NCI-H226 (cell line): Measurements from ENCODE around the gene HPSE2.

ENCODE experiments used
- DNase-seq: peaks from one replicate; pipeline ENCODE4 v3.0.0-alpha.2; 2015

Gene HPSE2

DNA sequence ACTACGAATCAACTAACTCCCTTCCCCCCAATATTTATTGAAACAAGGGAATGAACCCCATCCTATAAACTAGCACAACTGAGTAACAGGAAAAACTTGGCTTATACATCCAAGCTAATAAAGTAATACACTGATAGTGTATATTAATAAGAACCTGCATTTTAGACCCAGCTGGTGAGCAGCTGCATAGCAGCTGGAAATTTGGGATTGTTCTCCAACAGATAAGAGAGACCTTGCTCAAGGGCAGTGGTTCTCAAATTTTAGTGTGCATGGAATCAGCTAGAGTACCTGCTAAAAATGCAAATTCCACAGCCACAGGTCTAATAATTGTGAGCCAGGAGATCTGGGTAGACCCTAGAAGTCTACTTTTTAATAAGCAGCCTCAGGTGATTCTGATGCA is 404.3 kb downstream of the HPSE2 start:
- no peak for DNase-seq

GRCh38 chr10:98825741-98826140 is 409.9 kb downstream of the HPSE2 start:
- DNase-seq = no peak

DNA sequence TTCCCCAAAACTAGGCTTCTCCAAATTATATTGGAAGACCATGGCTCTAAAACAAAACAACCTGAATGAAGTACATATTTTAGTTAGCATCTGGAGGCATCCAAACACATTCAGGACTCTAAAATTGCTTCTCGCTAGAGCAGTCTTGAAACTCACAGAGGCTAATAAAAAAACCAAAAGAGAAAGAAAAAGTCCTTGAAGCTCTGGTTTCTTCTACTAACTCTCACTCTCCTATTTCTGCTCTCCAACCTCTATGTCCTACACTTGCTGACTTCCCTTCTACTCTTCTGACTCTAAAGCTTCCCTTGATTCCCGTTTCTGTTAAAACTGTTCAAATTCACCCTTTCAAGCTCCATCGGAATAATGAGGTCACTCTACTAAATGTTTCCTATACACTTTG is 418.3 kb downstream of the HPSE2 start:
- no peak for DNase-seq

- no peak for DNase-seq
Observed at GRCh38 chr10:98815039-98815885, 420.4 kb downstream of the HPSE2 start.

GRCh38 chr10:98814470-98814869 is 421.2 kb downstream of the HPSE2 start:
- no peak for DNase-seq

DNA sequence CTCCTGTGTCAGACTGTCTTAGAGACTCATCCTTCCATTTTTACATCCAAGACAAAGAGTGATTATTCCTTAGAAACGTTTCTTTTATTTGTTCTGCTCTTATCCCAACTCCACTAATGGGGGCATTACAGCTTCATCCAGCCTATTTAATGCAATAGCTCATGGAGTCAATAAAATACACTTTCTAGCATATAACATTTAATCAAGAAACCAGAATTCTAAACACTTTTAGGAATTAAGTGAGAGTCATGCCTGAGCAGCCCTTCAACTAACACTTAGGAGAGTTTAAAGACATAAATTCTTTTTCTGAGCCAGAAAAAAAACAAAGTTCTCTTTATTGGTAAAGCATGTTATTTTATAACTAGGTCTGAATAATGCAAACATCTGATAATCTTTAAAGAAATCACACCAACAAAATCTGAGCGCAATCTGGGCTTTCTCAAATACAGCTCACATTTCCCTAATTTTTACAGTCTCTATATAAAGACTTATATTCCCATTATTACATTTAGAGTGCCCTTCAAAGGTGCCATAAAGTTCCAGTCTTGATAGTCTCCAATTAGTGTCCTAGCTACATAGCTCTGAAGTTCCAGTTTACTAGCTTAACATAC is 427.3 kb downstream of the HPSE2 start:
- no peak for DNase-seq

- DNase-seq = no peak
Observed at GRCh38 chr10:98800263-98800662, 435.4 kb downstream of the HPSE2 start.

- no peak for DNase-seq
Observed at GRCh38 chr10:98795467-98795866, 440.2 kb downstream of the HPSE2 start.

- no peak for DNase-seq
Observed at GRCh38 chr10:98790817-98791216, 444.8 kb downstream of the HPSE2 start.

GRCh38 chr10:98778277-98778759 is 457.3 kb downstream of the HPSE2 start:
- no peak for DNase-seq

- DNase-seq = no peak
Observed at GRCh38 chr10:98758463-98758862, 477.2 kb downstream of the HPSE2 start.

DNA sequence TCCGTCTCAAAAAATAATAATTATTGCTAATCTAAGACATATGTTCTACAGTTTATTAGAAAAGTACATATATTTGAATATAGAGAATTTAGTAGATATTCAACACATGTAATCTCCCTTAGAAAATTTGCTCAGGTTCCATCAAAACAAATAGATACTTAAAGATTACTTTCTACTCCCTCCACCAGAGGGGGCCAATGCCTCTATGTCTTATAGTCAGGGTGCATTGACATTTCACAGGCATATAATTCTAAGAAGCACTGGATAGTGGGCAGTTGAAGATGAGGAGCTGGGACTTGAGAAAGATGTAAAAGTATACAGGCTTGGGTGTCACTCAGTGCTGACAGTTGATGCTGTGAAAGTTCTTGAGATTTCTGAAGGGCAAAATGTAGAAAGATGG is 487.4 kb downstream of the HPSE2 start:
- DNase-seq = no peak

DNA sequence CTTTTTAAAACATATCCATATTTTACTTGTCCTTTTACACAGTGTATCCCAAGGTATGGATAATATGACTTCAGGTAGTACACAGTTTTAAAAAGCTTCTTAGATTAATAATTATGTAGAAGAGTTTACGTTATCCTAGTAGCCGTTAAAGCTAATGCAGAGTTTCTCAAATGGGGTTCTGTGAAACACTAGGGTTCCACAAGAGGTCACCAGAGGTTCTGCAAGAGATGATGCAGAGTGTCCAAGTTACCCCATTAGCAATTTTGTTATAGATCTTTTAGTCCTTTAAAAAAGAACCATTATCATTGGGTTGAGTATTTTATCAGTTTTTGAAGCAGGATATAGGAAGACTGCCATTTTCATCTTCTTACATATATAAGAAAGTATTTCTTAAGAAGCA is 490.0 kb downstream of the HPSE2 start:
- DNase-seq = no peak

DNA sequence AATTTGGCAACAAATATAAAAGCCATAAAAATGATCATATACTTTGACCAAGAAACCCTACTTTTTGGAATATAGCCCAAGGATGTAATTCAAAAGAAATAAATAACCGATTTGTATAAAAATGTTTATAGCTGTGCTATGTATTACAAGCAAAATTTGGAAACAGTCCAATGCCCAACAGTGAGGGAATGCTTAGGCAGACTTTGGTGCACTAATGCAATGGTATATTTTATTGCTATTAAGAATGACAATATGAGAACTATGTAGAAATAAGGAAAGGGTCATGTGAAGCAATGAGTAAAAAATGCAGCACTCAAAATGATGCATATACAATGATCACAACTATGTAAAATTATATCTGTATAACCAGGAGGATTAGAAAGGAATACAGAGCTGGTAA is 515.1 kb downstream of the HPSE2 start:
- DNase-seq = no peak

DNA sequence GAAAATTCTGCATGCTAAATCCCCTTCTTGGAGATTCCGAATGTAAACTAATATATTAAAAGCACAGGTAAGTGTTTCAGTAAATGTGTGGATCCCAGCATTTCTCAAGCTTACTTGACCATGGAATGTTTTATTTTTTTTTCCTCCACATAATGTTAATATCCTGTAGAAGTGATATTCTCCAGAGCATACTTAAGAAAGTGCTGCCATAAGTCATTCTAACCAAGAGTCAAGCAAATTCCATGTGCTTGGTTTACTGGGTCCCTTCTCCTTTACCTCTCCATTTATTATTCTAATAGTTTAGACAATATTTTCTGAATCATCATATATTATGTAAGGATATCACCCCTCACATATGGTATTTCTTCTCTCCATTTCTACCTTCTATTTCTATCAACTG is 522.1 kb downstream of the HPSE2 start:
- DNase-seq = no peak

DNA sequence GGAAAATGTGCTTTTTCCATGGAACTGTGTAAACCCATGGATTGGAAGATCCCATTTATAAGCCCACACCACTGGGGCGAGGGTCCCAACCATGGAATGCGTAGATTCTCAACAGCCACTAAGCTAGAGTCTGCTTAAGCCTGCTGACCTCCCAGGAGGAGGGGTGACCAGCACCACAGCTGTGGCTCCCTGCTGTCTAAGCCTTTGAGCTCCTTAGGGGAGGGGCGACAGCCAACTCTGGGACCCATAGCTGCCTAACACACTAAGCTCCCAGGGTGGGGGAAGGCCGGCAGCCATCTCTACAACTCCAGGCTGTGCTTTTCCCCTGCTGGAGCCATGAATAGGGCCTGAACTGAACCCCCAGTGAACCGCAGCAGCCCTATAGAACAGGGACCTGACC is 539.1 kb downstream of the HPSE2 start:
- no peak for DNase-seq

GRCh38 chr10:98694883-98695282 is 540.8 kb downstream of the HPSE2 start:
- DNase-seq = no peak

- no peak for DNase-seq
Observed at GRCh38 chr10:98694014-98694413, 541.6 kb downstream of the HPSE2 start.

GRCh38 chr10:98687685-98688084 is 548.0 kb downstream of the HPSE2 start:
- DNase-seq = no peak

- no peak for DNase-seq
Observed at GRCh38 chr10:98684019-98684899, 551.4 kb downstream of the HPSE2 start.

DNA sequence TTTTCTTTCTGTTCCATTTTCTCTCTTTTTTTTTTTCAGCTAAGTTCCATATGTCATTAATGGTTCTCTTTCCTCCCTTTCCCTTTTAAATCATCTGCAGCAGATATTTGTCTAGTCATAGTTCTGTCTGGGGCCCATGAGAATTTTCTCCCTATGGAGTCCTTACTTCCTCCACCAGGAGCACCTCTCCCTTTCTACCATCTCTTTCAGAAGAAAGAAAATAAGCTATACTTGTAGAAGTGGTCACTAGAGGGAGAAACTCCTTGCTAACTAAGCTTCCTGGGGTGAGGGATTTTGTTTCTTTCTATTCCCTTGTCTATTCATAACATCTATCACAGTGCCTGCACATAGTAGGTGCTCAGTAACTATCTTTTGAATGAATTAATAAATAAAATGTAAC is 558.8 kb downstream of the HPSE2 start:
- DNase-seq = no peak

DNA sequence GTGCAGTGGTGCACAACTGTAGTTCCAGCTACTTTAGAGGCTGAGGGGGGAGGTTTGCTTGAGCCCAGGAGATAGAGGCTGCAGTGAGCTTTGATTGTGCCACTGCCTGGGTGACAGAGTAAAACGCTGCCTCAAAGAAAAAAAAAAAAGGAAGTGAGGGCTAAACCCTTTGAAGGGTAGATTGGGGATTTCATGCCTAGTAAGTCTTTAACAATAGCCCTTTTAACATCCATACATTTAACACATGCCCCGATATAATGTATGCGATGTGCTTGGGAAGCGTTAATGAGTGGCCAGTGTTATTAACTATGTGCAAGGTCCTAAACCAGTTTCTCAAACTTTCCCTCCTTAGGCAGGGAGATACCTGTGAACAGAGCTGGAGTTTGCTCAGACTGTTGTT is 559.8 kb downstream of the HPSE2 start:
- DNase-seq = no peak

GRCh38 chr10:98673171-98673782 is 562.4 kb downstream of the HPSE2 start:
- no peak for DNase-seq
